Mucosa of rectum (tissue), 2 donors: ENCODE results near the gene RNF133.

ENCODE experiments used
- H3K27ac ChIP-seq, 2 donors: one replicate each; pipeline ENCODE4 v1.7.0; 2013; ENCODE audit warnings: inconsistent platforms in 2 of 2, low read depth in 2 of 2, low read length in 2 of 2
- H3K27me3 ChIP-seq, 2 donors: one replicate each; pipeline ENCODE4 v1.7.0; 2013; ENCODE audit warnings: low read length in 2 of 2; ENCODE audit not compliant: control insufficient read depth in 2 of 2, insufficient read depth in 2 of 2
- H3K36me3 ChIP-seq, 2 donors: one replicate each; pipeline ENCODE4 v1.7.0; 2013; ENCODE audit warnings: low read length in 2 of 2; ENCODE audit not compliant: control insufficient read depth in 2 of 2, insufficient read depth in 2 of 2
- H3K4me1 ChIP-seq, 2 donors: one replicate each; pipeline ENCODE4 v1.7.0; 2013; ENCODE audit warnings: low read length in 2 of 2, mild to moderate bottlenecking in 1 of 2; ENCODE audit not compliant: control insufficient read depth in 2 of 2, insufficient read depth in 2 of 2
- H3K4me3 ChIP-seq, 2 donors: one replicate each; pipeline ENCODE4 v1.7.0; 2013; ENCODE audit warnings: low read length in 2 of 2
- H3K9ac ChIP-seq, 2 donors: one replicate each; pipeline ENCODE4 v1.7.0; 2013; ENCODE audit warnings: low read length in 2 of 2, low read depth in 1 of 2, mild to moderate bottlenecking in 1 of 2
- H3K9me3 ChIP-seq, 2 donors: one replicate each; pipeline ENCODE4 v1.7.0; 2013; ENCODE audit warnings: low read length in 2 of 2; ENCODE audit not compliant: control insufficient read depth in 2 of 2
- donor health status: healthy.
- donor health status: Normal muscosa, but diverticular disease.

The RNF133 gene

GRCh38 chr7:122651451-122651850 is 47.5 kb downstream of the RNF133 start:
- Histone ChIP-seq H3K4me1 (no peaks in the 10 kb centered on the region), H3K9me3 (no peaks in the 10 kb centered on the region), H3K9ac (no peak overlapping the region), H3K27me3 (no peaks in the 10 kb centered on the region), H3K36me3 (no peaks in the 10 kb centered on the region), H3K27ac (no peak overlapping the region), H3K4me3 (no peak overlapping the region)
